LNCaP clone FGC (cell line): Measurements from ENCODE around the gene CC2D1A.
A peak's percentile ranks its signal among the peaks of the same experiment; 100 is the strongest.

Source experiments
- DNase-seq: peaks from one replicate; pipeline ENCODE4 v3.0.0-alpha.2; 2011; ENCODE audit warnings: low read depth
- H3K4me3 ChIP-seq: 2 replicates; pipeline ENCODE4 v1.5.1; 2011; ENCODE audit warnings: mild to moderate bottlenecking, low read depth, low read length, control low read depth
- CTCF ChIP-seq: IDR thresholded peaks from 2 replicates; pipeline ENCODE4 v1.5.1; 2012; ENCODE audit warnings: mild to moderate bottlenecking; ENCODE audit not compliant: control insufficient read depth, insufficient read depth; ENCODE audit errors: extremely low read depth

CC2D1A gene

GRCh38 chr19:13892870-13893269 is 13.1 kb upstream of the CC2D1A start:
- TF ChIP-seq CTCF: no peak
- no peak for DNase-seq

GRCh38 chr19:13894552-13894951 is 11.4 kb upstream of the CC2D1A start:
- DNase-seq: no peak
- H3K4me3 ChIP-seq: no peak overlapping the region
- no peak for TF ChIP-seq CTCF

More at GRCh38 chr19:13892870-13893269, 13.1 kb upstream of the CC2D1A start:
- no peak overlapping the region for H3K4me3 ChIP-seq

GRCh38 chr19:13896227-13896626 is 9.8 kb upstream of the CC2D1A start:
- H3K4me3 ChIP-seq: no peak overlapping the region
- no peak for TF ChIP-seq CTCF
- no peak for DNase-seq

- DNase-seq: no peak
- no peak overlapping the region for H3K4me3 ChIP-seq
- no peak for TF ChIP-seq CTCF
Observed at GRCh38 chr19:13899393-13899792, 6.6 kb upstream of the CC2D1A start.

GRCh38 chr19:13899912-13900584 is 6.0 kb upstream of the CC2D1A start:
- no peak for TF ChIP-seq CTCF
- no peak overlapping the region for H3K4me3 ChIP-seq
- DNase-seq: no peak

GRCh38 chr19:13902993-13903555 is 2.9 kb upstream of the CC2D1A start:
- no peak for TF ChIP-seq CTCF
- DNase-seq: no peak
- no peak overlapping the region for H3K4me3 ChIP-seq

- no peak for TF ChIP-seq CTCF
- H3K4me3 ChIP-seq: peak overlapping the region; percentile 89
- DNase-seq: no peak
Observed at GRCh38 chr19:13906521-13906904, 512 bp downstream of the CC2D1A start.
